ENCODE results near the gene DLK2. TPM values are rescaled to one million over a fixed set of nuclear protein-coding genes. Genes with fewer than 3 reads are reported as not detected.
"Not testable (repeated sequence)": the region's sequence is repeated elsewhere in the genome, so short reads cannot be mapped to it uniquely, and the experiment has no call there.

Gene DLK2
- total RNA-seq, 1 donor from 2014 or later, result not detected

DNA sequence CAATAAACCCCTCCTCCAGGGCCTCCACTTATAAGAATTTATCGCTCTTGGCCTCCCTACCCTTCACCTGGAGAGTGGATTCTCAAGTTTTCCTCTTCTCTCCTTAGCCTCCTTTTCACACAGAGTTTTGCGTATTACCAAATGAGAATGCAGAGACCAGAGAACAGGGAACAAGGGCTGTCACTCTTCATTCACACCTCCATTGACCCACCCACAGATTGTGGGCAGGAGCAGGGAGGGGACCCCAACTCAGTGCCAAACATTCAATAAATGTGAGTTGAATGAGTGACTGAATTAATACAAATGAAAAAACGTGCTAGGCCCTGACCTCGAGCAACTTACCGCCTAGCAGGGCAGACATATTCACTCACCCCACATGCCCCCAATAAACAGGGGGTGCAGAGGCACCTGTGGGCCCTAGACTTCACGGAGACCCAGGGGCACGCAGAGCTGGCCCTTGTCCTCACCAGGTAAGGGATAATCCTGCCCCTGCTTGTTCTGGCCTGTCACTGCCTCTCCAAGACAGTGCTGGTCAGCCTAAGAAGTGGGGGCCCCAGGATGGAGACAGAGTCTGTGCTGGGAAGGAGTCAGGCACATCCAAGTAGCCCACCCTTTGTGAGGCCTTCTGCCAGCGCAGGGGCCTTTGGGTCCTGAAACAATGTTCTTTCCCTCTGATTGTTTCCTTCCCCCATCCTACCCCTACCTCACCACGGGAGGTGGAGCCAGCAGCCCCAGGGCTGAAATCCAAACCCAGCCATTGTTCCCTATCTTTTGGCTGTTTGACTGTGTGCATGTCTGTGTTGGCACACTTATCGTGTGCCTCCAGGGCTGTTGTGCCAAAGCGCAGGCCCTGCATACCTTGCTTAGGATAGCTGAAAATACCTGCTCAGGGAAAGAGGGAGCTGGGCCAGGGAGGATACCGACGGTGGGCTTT lies 13.7 kb upstream of the DLK2 start:
- Histone ChIP-seq H3K36me3 (ENCODE audit: control insufficient read depth, insufficient read depth, low read length) (no peaks in the 10 kb centered on the region), H3K27me3 (ENCODE audit: control insufficient read depth, insufficient read depth, low read length) (no peaks in the 10 kb centered on the region), H3K4me3 (ENCODE audit: low read depth, low read length) (no peak overlapping the region)
- no peak for DNase-seq (ENCODE audit: low read depth)
- TF ChIP-seq CTCF (IDR thresholded peaks at IDR 0.05; ENCODE audit: insufficient read depth, low read length, poor library complexity, severe bottlenecking), result no peak

GRCh38 chr6:43468240-43468639 lies 12.9 kb upstream of the DLK2 start:
- no peak for TF ChIP-seq CTCF (IDR thresholded peaks at IDR 0.05; ENCODE audit: insufficient read depth, low read length, poor library complexity, severe bottlenecking)
- Histone ChIP-seq H3K27me3 (ENCODE audit: control insufficient read depth, insufficient read depth, low read length) (peaks cover 1% of the 10 kb centered on the region), H3K4me3 (ENCODE audit: low read depth, low read length) (no peak overlapping the region), H3K36me3 (ENCODE audit: control insufficient read depth, insufficient read depth, low read length) (no peaks in the 10 kb centered on the region)
- DNase-seq (ENCODE audit: low read depth), result no peak

GRCh38 chr6:43467752-43468151 lies 12.4 kb upstream of the DLK2 start:
- Histone ChIP-seq H3K4me3 (ENCODE audit: low read depth, low read length) (no peak overlapping the region), H3K27me3 (ENCODE audit: control insufficient read depth, insufficient read depth, low read length) (peaks cover 3% of the 10 kb centered on the region), H3K36me3 (ENCODE audit: control insufficient read depth, insufficient read depth, low read length) (no peaks in the 10 kb centered on the region)
- no peak for TF ChIP-seq CTCF (IDR thresholded peaks at IDR 0.05; ENCODE audit: insufficient read depth, low read length, poor library complexity, severe bottlenecking)
- DNase-seq (ENCODE audit: low read depth), result no peak

DNA sequence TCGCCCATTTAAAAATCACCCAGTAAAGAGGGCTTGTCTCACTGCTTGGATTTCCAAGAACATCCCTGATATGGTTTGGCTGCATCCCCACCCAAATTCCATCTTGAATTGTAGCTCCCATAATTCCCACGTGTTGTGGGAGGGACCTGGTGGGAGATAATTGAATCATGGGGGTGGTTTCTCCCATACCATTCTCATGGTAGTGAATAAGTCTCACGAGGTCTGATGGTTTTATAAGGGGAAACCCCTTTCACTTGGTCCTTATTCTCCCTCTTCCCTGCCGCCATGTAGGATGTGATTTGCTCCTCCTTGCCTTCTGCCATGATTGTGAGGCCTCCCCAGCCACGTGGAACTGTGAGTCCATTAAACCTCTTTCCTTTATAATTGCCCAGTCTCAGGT lies 11.9 kb upstream of the DLK2 start:
- not testable (repeated sequence) for H3K27me3 ChIP-seq (ENCODE audit: control insufficient read depth, insufficient read depth, low read length); H3K36me3 ChIP-seq (ENCODE audit: control insufficient read depth, insufficient read depth, low read length); DNase-seq (ENCODE audit: low read depth); H3K4me3 ChIP-seq (ENCODE audit: low read depth, low read length)

GRCh38 chr6:43465948-43466347 lies 10.6 kb upstream of the DLK2 start:
- Histone ChIP-seq H3K4me3 (ENCODE audit: low read depth, low read length) (no peak overlapping the region), H3K36me3 (ENCODE audit: control insufficient read depth, insufficient read depth, low read length) (no peaks in the 10 kb centered on the region), H3K27me3 (ENCODE audit: control insufficient read depth, insufficient read depth, low read length) (peaks cover 10% of the 10 kb centered on the region)
- no peak for TF ChIP-seq CTCF (IDR thresholded peaks at IDR 0.05; ENCODE audit: insufficient read depth, low read length, poor library complexity, severe bottlenecking)
- no peak for DNase-seq (ENCODE audit: low read depth)

DNA sequence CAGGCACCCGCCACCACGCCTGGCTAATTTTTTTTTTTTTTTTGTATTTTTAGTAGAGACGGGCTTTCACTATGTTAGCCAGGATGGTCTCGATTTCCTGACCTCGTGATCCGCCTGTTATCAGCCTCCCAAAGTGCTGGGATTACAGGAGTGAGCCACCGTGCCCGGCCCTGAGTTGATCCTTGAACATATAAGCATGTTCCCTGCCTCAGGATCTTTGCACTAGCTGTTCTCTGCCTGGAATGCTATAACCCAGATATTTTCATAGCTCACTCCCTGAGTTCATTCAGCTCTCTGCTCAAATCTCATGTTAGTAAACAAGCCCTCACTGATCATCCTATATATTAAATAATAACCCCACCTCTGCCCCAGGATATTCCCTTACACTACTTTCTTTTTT lies 9.0 kb upstream of the DLK2 start:
- no peak for TF ChIP-seq CTCF (IDR thresholded peaks at IDR 0.05; ENCODE audit: insufficient read depth, low read length, poor library complexity, severe bottlenecking)
- DNase-seq (ENCODE audit: low read depth), result no peak
- Histone ChIP-seq H3K27me3 (ENCODE audit: control insufficient read depth, insufficient read depth, low read length) (peaks cover 10% of the 10 kb centered on the region), H3K36me3 (ENCODE audit: control insufficient read depth, insufficient read depth, low read length) (no peaks in the 10 kb centered on the region), H3K4me3 (ENCODE audit: low read depth, low read length) (no peak overlapping the region)
